RWPE2 (cell line): Measurements from ENCODE around the gene CAPN11.
"Not testable (repeated sequence)": the region's sequence is repeated elsewhere in the genome, so short reads cannot be mapped to it uniquely, and the experiment has no call there.

Experiments used
- ATAC-seq: fragments of 200-7000 bp; cut with Tn5 transposase; 3 replicates; pipeline ENCODE4 v1.9.1; 2021; ENCODE audit warnings: low read depth
- DNase-seq: peaks from one replicate; pipeline ENCODE4 v3.0.0-alpha.2; 2020; ENCODE audit warnings: low spot score
- H3K27ac ChIP-seq: fragments of 450-650 bp; 2 replicates; pipeline ENCODE4 v1.5.1; 2017; ENCODE audit warnings: mild to moderate bottlenecking; ENCODE audit not compliant: poor library complexity, severe bottlenecking
- H3K27me3 ChIP-seq: fragments of 250-450 bp; sonication (Bioruptor Pico); 2 replicates; pipeline ENCODE4 v1.5.1; 2021; ENCODE audit warnings: mild to moderate bottlenecking, moderate library complexity; ENCODE audit not compliant: insufficient read depth, poor library complexity, severe bottlenecking
- H3K36me3 ChIP-seq: fragments of 250-450 bp; sonication (Bioruptor Pico); 2 replicates; pipeline ENCODE4 v1.5.1; 2020; ENCODE audit warnings: low read depth, mild to moderate bottlenecking, moderate library complexity
- H3K4me1 ChIP-seq: fragments of 250-450 bp; sonication (Bioruptor Pico); 2 replicates; pipeline ENCODE4 v1.5.1; 2021; ENCODE audit warnings: mild to moderate bottlenecking, moderate library complexity; ENCODE audit not compliant: insufficient read depth, poor library complexity, severe bottlenecking
- H3K4me3 ChIP-seq: fragments of 250-450 bp; sonication (Bioruptor Pico); 2 replicates; pipeline ENCODE4 v1.5.1; 2021; ENCODE audit warnings: mild to moderate bottlenecking, moderate library complexity; ENCODE audit not compliant: severe bottlenecking
- H3K9me3 ChIP-seq: fragments of 250-450 bp; sonication (Bioruptor Pico); 2 replicates; pipeline ENCODE4 v1.5.1; 2021; ENCODE audit warnings: mild to moderate bottlenecking, moderate library complexity; ENCODE audit not compliant: severe bottlenecking
- CTCF ChIP-seq: fragments of 450-650 bp; IDR thresholded peaks from one replicate; pipeline ENCODE4 v1.5.1; 2017; ENCODE audit warnings: mild to moderate bottlenecking, moderate library complexity; ENCODE audit not compliant: poor library complexity, severe bottlenecking

CAPN11 gene

DNA sequence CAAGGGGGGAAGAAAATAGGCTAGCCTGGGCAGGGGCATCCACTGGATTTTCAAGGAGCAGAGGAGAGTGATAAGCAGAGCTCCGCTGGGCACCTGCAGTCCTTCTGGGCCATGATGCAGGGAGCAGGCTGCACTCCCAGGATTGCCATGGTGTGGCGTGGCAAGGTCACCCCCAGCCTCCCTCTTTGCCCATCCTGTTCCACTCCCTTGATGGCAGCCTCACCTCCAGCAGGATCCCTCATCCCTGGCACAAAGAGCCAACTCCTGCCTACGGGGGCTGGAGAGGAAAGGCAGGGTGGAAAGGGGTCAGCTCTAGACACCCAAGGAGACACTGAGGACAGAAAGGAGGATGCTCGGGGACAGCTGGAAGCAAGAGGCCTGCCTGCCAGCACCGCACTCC lies 35.7 kb downstream of the CAPN11 start:
- Histone ChIP-seq H3K27ac (no peak overlapping the region), H3K4me3 (no peak overlapping the region), H3K4me1 (no peaks in the 10 kb centered on the region), H3K9me3 (no peaks in the 10 kb centered on the region), H3K27me3 (no peaks in the 10 kb centered on the region), H3K36me3 (no peaks in the 10 kb centered on the region)
- TF ChIP-seq CTCF, result no peak
- no peak for ATAC-seq
- no peak for DNase-seq

DNA sequence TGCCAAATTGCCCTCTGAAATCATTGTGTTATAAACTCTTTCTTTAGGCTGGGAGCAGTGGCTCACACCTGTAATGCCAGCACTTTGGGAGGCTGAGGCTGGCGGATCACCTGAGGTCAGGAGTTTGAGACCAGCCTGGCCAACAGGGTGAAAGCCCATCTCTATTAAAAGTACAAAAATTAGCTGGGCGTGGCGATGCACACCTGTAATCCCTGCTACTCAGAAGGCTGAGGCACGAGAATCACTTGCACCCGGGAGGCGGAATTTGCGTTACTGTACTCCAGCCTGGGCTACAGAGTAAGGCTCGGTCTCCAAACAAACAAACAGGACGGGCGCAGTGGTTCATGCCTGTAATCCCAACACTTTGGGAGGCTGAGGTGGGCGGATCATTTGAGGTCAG lies 37.7 kb downstream of the CAPN11 start:
- H3K9me3 ChIP-seq, DNase-seq, H3K4me1 ChIP-seq, H3K36me3 ChIP-seq, H3K27me3 ChIP-seq, ATAC-seq, H3K4me3 ChIP-seq, H3K27ac ChIP-seq: not testable (repeated sequence)

- Histone ChIP-seq H3K27ac (no peak overlapping the region), H3K4me1 (peaks cover 20% of the 10 kb centered on the region), H3K4me3 (no peak overlapping the region), H3K9me3 (no peaks in the 10 kb centered on the region), H3K27me3 (no peaks in the 10 kb centered on the region), H3K36me3 (no peaks in the 10 kb centered on the region)
- ATAC-seq, result no peak
- no peak for DNase-seq
- TF ChIP-seq CTCF, result no peak
Measured at GRCh38 chr6:44198684-44199083, 40.1 kb downstream of the CAPN11 start.

- Histone ChIP-seq H3K27ac (no peak overlapping the region), H3K9me3 (no peaks in the 10 kb centered on the region), H3K36me3 (no peaks in the 10 kb centered on the region), H3K4me1 (peaks cover 20% of the 10 kb centered on the region), H3K4me3 (no peak overlapping the region), H3K27me3 (no peaks in the 10 kb centered on the region)
- DNase-seq, result no peak
- ATAC-seq, result no peak
- no peak for TF ChIP-seq CTCF
Measured at GRCh38 chr6:44199883-44200282, 41.3 kb downstream of the CAPN11 start.

DNA sequence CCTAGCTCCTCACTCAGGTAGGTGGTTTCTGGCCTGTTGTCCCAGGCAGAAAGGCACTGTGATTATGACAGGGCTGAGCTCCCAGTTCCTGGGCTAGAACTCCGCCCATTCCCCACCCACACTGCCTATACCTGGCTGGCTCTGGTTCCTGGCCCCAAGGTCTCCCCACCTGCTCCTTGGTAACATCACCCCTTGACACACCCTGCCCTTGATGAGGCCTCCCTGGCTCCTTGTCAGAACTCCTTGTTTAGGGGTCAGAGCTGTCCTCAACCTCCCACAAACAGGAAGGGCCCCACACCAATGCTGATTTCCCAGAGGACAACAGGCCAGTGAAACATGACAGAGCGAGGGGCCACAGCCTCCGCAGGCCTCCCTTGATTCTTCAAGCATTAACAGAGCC lies 42.6 kb downstream of the CAPN11 start:
- Histone ChIP-seq H3K27ac (peak overlapping the region; percentile 29), H3K4me3 (no peak overlapping the region)
- no peak for DNase-seq

More for the DNA sequence above, 42.6 kb downstream of the CAPN11 start:
- TF ChIP-seq CTCF, result no peak
- Histone ChIP-seq H3K36me3 (no peaks in the 10 kb centered on the region), H3K9me3 (no peaks in the 10 kb centered on the region), H3K27me3 (no peaks in the 10 kb centered on the region), H3K4me1 (peaks cover 20% of the 10 kb centered on the region)
- peak; percentile 63; the same call in 2 of the 3 replicates for ATAC-seq
